Measurements from ENCODE around the gene SRSF2. TPM values are rescaled to one million over a fixed set of nuclear protein-coding genes. Genes with fewer than 3 reads are reported as not detected.
"Not testable (repeated sequence)": the region's sequence is repeated elsewhere in the genome, so short reads cannot be mapped to it uniquely, and the experiment has no call there.

SRSF2 gene
- total RNA-seq, 4 donors from 2014 or later, result 127 to 753 (median 167) TPM

DNA sequence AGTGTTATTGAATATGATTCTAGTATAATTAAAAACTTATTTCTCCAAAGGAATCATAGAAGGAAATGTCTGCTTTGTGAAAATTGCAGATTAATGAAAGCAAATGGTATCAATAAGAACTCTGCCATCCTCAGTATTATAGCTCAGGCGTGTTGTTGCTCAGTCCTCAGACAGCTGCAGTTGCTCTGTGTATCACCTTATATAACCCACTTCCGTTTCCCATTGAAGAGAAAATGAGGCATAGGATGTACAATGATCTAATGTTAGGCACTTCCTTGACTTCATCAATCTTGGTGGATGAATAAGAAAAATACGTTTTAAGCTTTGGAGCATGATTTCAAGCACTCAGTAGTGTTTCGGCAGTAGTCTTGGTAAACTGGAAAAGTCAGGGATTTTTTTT is 14.9 kb upstream of the SRSF2 start:
- no peak for DNase-seq
- Histone ChIP-seq H3K9me3 (no peaks in the 10 kb centered on the region), H3K4me1 (no peaks in the 10 kb centered on the region), H3K36me3 (no peaks in the 10 kb centered on the region), H3K27me3 (no peaks in the 10 kb centered on the region), H3K27ac (no peak overlapping the region), H3K4me3 (no peak overlapping the region)
- TF ChIP-seq, protein P1, sequence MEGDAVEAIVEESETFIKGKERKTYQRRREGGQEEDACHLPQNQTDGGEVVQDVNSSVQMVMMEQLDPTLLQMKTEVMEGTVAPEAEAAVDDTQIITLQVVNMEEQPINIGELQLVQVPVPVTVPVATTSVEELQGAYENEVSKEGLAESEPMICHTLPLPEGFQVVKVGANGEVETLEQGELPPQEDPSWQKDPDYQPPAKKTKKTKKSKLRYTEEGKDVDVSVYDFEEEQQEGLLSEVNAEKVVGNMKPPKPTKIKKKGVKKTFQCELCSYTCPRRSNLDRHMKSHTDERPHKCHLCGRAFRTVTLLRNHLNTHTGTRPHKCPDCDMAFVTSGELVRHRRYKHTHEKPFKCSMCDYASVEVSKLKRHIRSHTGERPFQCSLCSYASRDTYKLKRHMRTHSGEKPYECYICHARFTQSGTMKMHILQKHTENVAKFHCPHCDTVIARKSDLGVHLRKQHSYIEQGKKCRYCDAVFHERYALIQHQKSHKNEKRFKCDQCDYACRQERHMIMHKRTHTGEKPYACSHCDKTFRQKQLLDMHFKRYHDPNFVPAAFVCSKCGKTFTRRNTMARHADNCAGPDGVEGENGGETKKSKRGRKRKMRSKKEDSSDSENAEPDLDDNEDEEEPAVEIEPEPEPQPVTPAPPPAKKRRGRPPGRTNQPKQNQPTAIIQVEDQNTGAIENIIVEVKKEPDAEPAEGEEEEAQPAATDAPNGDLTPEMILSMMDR (IDR thresholded peaks at IDR 0.05), result no peak
- TF ChIP-seq POLR2A (IDR thresholded peaks at IDR 0.05), result no peak
- intact Hi-C loops (cut with DNase I; ENCODE audit: low total_unique reads), result no loop called here

GRCh38 chr17:76751416-76751993 is 14.4 kb upstream of the SRSF2 start:
- intact Hi-C loops (cut with DNase I; ENCODE audit: low total_unique reads), result no loop called here
- no peak for DNase-seq
- Histone ChIP-seq H3K4me3 (no peak overlapping the region), H3K4me1 (no peaks in the 10 kb centered on the region), H3K36me3 (no peaks in the 10 kb centered on the region), H3K27ac (no peak overlapping the region), H3K27me3 (no peaks in the 10 kb centered on the region), H3K9me3 (no peaks in the 10 kb centered on the region)
- TF ChIP-seq POLR2A (IDR thresholded peaks at IDR 0.05), result no peak
- TF ChIP-seq, protein P1 (IDR thresholded peaks at IDR 0.05), result no peak

- no peak for DNase-seq
- Histone ChIP-seq H3K27me3 (no peaks in the 10 kb centered on the region), H3K4me1 (no peaks in the 10 kb centered on the region), H3K4me3 (no peak overlapping the region), H3K9me3 (no peaks in the 10 kb centered on the region), H3K36me3 (no peaks in the 10 kb centered on the region), H3K27ac (no peak overlapping the region)
- intact Hi-C loops (cut with DNase I; ENCODE audit: low total_unique reads), result loop anchor here (10.0 kb wide), 1 partner anchor 504 kb away; the partner anchor contains the start of gene RNF157
- TF ChIP-seq POLR2A (IDR thresholded peaks at IDR 0.05), result no peak
- TF ChIP-seq, protein P1 (IDR thresholded peaks at IDR 0.05), result no peak
These were observed 11.5 kb upstream of the SRSF2 start for GRCh38 chr17:76748657-76749056.

DNA sequence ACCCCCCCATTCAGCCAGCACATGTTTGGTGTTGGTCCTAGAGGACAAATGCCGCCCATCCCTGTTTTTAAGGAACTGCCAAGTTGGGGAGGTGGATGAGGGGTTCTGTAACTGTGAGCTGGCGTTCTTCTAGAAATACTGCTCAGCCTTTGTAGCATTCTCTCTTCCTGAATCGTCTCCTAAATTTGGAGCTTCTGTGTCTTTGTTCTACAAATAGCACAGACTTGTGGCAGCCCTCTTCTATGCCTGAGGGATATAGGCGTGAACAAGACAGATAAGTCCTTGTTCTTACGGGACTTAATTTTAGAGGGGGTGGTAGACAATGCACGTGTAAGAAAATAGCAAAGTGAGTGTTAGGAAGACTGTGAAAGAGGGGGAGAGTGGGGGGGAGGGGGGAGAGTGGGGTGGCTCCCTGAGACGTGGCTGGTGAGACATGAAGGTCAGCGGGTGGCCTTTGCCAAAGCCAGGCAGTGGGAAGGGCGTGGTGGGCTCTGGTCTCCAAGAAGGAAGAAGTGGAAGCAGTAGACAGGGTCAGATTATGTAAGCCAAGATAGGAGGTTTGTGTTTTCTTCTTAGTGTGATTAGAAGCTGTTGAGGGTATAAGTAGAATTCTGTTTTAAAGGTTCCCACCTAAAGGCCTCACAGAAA is 10.7 kb upstream of the SRSF2 start:
- no peaks in the 10 kb centered on the region for H3K36me3 ChIP-seq
- no peak for DNase-seq
- no peak for TF ChIP-seq POLR2A (IDR thresholded peaks at IDR 0.05)
- TF ChIP-seq, protein P1 (IDR thresholded peaks at IDR 0.05), result no peak
- no peak overlapping the region for H3K4me3 ChIP-seq
- intact Hi-C loops (cut with DNase I; ENCODE audit: low total_unique reads), result loop anchor here (10.0 kb wide), 1 partner anchor 503 kb away; the partner anchor contains the start of gene RNF157
- H3K27ac ChIP-seq, result no peak overlapping the region
- no peaks in the 10 kb centered on the region for H3K9me3 ChIP-seq
- H3K4me1 ChIP-seq, result no peaks in the 10 kb centered on the region
- no peaks in the 10 kb centered on the region for H3K27me3 ChIP-seq

DNA sequence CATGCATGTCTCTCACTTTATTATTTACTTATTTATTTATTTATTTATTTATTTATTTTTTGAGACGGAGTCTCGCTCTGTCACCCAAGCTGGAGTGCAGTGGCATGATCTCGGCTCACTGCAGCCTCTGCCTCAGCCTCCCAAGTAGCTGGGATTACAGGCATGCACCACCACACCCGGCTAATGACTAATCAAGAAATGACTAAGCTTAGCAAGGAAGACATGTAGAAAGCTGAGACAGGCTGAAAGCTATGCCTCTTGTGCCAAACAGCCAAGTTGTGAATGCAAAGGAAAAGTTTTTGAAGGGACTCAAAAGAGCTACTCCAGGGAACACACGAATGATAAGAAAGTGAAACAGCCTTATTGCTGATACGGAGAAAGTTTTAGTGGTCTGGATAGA is 8.7 kb upstream of the SRSF2 start:
- H3K9me3 ChIP-seq, H3K4me1 ChIP-seq, H3K27ac ChIP-seq, H3K4me3 ChIP-seq, H3K36me3 ChIP-seq, DNase-seq, H3K27me3 ChIP-seq: not testable (repeated sequence)
- intact Hi-C loops (cut with DNase I; ENCODE audit: low total_unique reads), result loop anchor here (10.0 kb wide), 1 partner anchor 501 kb away; the partner anchor contains the start of gene RNF157

Measured in uterus (tissue), 4 donors.